Fibroblast of upper back skin (primary cell): ENCODE measurements around the gene NRF1.
"Not testable (repeated sequence)": the region's sequence is repeated elsewhere in the genome, so short reads cannot be mapped to it uniquely, and the experiment has no call there.

Experiments used
- DNase-seq: peaks from one replicate; pipeline ENCODE4 v3.0.0-alpha.2; 2013

The NRF1 gene

GRCh38 chr7:129784783-129785684 is 173.5 kb downstream of the NRF1 start:
- no peak for DNase-seq

GRCh38 chr7:129785685-129786514 is 174.4 kb downstream of the NRF1 start:
- no peak for DNase-seq

GRCh38 chr7:129786825-129787563 is 175.5 kb downstream of the NRF1 start:
- no peak for DNase-seq

- DNase-seq: no peak
Measured at GRCh38 chr7:129789000-129789399, 177.5 kb downstream of the NRF1 start.

- DNase-seq: no peak
Measured at GRCh38 chr7:129789652-129790051, 178.1 kb downstream of the NRF1 start.

- peak; percentile 51 for DNase-seq
Measured at GRCh38 chr7:129790136-129790535, 178.6 kb downstream of the NRF1 start.

- no peak for DNase-seq
Measured at GRCh38 chr7:129792721-129793120, 181.2 kb downstream of the NRF1 start.

GRCh38 chr7:129793506-129794310 is 182.2 kb downstream of the NRF1 start:
- no peak for DNase-seq

- DNase-seq: not testable (repeated sequence)
Measured at GRCh38 chr7:129794461-129794860, 182.9 kb downstream of the NRF1 start.

GRCh38 chr7:129796186-129796775 is 184.8 kb downstream of the NRF1 start:
- DNase-seq: no peak

GRCh38 chr7:129797214-129797789 is 185.8 kb downstream of the NRF1 start:
- DNase-seq: no peak

GRCh38 chr7:129798616-129799349 is 187.3 kb downstream of the NRF1 start:
- DNase-seq: no peak

- no peak for DNase-seq
Measured at GRCh38 chr7:129799350-129799955, 187.9 kb downstream of the NRF1 start.

GRCh38 chr7:129800901-129801300 is 189.4 kb downstream of the NRF1 start:
- no peak for DNase-seq

GRCh38 chr7:129801882-129802281 is 190.4 kb downstream of the NRF1 start:
- DNase-seq: no peak

GRCh38 chr7:129803546-129804081 is 192.1 kb downstream of the NRF1 start:
- no peak for DNase-seq

- no peak for DNase-seq
Measured at GRCh38 chr7:129804111-129804889, 192.8 kb downstream of the NRF1 start.

GRCh38 chr7:129804890-129805719 is 193.6 kb downstream of the NRF1 start:
- DNase-seq: no peak
